Prostate gland (tissue), 2 donors: Measurements from ENCODE around the gene RGS14. TPM values are rescaled to one million over a fixed set of nuclear protein-coding genes. Genes with fewer than 3 reads are reported as not detected.

Experiments used
- DNase-seq: peaks from one replicate; pipeline ENCODE4 v3.0.0-alpha.2; 2019; ENCODE audit warnings: low spot score
- H3K27ac ChIP-seq, 2 donors: fragments of 200-600 bp; sonication (generic); 2 replicates each; pipeline ENCODE4 v1.5.1; 2017 to 2019
- H3K27me3 ChIP-seq: fragments of 200-600 bp; sonication (generic); replicated peaks from 2 replicates; pipeline ENCODE4 v1.5.1; 2019; ENCODE audit not compliant: insufficient read depth
- H3K36me3 ChIP-seq, 2 donors: fragments of 200-600 bp; sonication (generic); 1 replicate in 1 of 2; 2 replicates in 1 of 2; pipeline versions ENCODE4 v1.5.1 to v1.8.1; 2017 to 2019
- H3K4me1 ChIP-seq: fragments of 200-600 bp; sonication (generic); replicated peaks from 2 replicates; pipeline ENCODE4 v1.5.1; 2019
- H3K4me3 ChIP-seq, 2 donors: fragments of 200-600 bp; sonication (generic); 2 replicates each; pipeline ENCODE4 v1.5.1; 2017 to 2019
- H3K9me3 ChIP-seq: fragments of 200-600 bp; sonication (generic); 2 replicates; pipeline ENCODE4 v1.5.1; 2017
- CTCF ChIP-seq, 4 experiments: fragments of 200-600 bp in 2 of 4; fragments of 450-650 bp in 2 of 4; sonication (generic) in 2 of 4; IDR thresholded peaks; 1 replicate in 3 of 4; 2 replicates in 1 of 4; pipeline ENCODE4 v1.5.1; 2016 to 2019; ENCODE audit warnings: antibody characterized with exemption in 4 of 4, mild to moderate bottlenecking in 2 of 4, moderate library complexity in 2 of 4
- POLR2A ChIP-seq: fragments of 450-650 bp; IDR thresholded peaks from one replicate; pipeline ENCODE4 v1.6.1; 2016; ENCODE audit warnings: antibody characterized with exemption, mild to moderate bottlenecking
- POLR2AphosphoS5 ChIP-seq: sonication (generic); formaldehyde crosslinking; IDR thresholded peaks from one replicate; pipeline ENCODE4 v1.6.1; 2017; ENCODE audit warnings: antibody characterized with exemption
- WGBS: methylation state at CpG from one replicate; pipeline ENCODE4 v1.1.5; 2018; 5-methylcytosine and 5-hydroxymethylcytosine counted together
- intact Hi-C: fragments of 100-400 bp; cut with DNase I; formaldehyde crosslinking; loops from one replicate; pipeline ENCODE4 v1.14.2; 2022
- total RNA-seq, 2 donors: library from RNA; depleted of rRNA; stranded (reverse); fragments of >200 nt; gene quantifications; one replicate each; pipeline ENCODE4 v1.1.0, GENCODE V29; 2016

The RGS14 gene
- total RNA-seq, 2 donors from 2014 or later: 13.3 to 24.2 TPM

GRCh38 chr5:177334781-177335700 lies 22.7 kb upstream of the RGS14 start:
- H3K36me3 ChIP-seq: peaks cover 6 to 35% of the 10 kb centered on the region in 2 donors
- no peak overlapping the region for H3K27ac ChIP-seq
- intact Hi-C loops: no loop called here
- no peaks in the 10 kb centered on the region for H3K27me3 ChIP-seq
- no peaks in the 10 kb centered on the region for H3K4me1 ChIP-seq
- DNase-seq: no peak
- 84% methylated on average over 21 of the region's 21 CpGs for WGBS
- H3K9me3 ChIP-seq: no peaks in the 10 kb centered on the region
- no peak for TF ChIP-seq CTCF (IDR thresholded peaks at IDR 0.05)
- no peak for TF ChIP-seq POLR2AphosphoS5
- TF ChIP-seq POLR2A: no peak
- no peak overlapping the region for H3K4me3 ChIP-seq

GRCh38 chr5:177335701-177336065 lies 22.0 kb upstream of the RGS14 start:
- Histone ChIP-seq H3K4me1 (no peaks in the 10 kb centered on the region), H3K27me3 (no peaks in the 10 kb centered on the region), H3K27ac (no peak overlapping the region), H3K4me3 (no peak overlapping the region), H3K36me3 (peaks cover 6 to 35% of the 10 kb centered on the region in 2 donors), H3K9me3 (no peaks in the 10 kb centered on the region)
- DNase-seq: no peak
- 95% methylated on average over 7 of the region's 7 CpGs for WGBS
- intact Hi-C loops: no loop called here
- no peak for TF ChIP-seq CTCF (IDR thresholded peaks at IDR 0.05)
- TF ChIP-seq POLR2A: no peak
- no peak for TF ChIP-seq POLR2AphosphoS5

- Histone ChIP-seq H3K4me3 (no peak overlapping the region), H3K27ac (no peak overlapping the region), H3K4me1 (no peaks in the 10 kb centered on the region), H3K36me3 (peaks cover 6 to 35% of the 10 kb centered on the region in 2 donors), H3K9me3 (no peaks in the 10 kb centered on the region), H3K27me3 (no peaks in the 10 kb centered on the region)
- no peak for DNase-seq
- intact Hi-C loops: no loop called here
- no peak for TF ChIP-seq CTCF (IDR thresholded peaks at IDR 0.05)
- no peak for TF ChIP-seq POLR2A
- no peak for TF ChIP-seq POLR2AphosphoS5
- 63% methylated on average over 12 of the region's 12 CpGs for WGBS
Measured at GRCh38 chr5:177336112-177336511, 21.6 kb upstream of the RGS14 start.

GRCh38 chr5:177336603-177337494 lies 20.9 kb upstream of the RGS14 start:
- Histone ChIP-seq H3K4me3 (no peak overlapping the region), H3K9me3 (no peaks in the 10 kb centered on the region), H3K27ac (no peak overlapping the region), H3K36me3 (peaks cover 6 to 32% of the 10 kb centered on the region in 2 donors), H3K27me3 (no peaks in the 10 kb centered on the region), H3K4me1 (no peaks in the 10 kb centered on the region)
- TF ChIP-seq CTCF (IDR thresholded peaks at IDR 0.05) (no peak), POLR2A (no peak), POLR2AphosphoS5 (no peak)
- WGBS: 92% methylated on average over 33 of the region's 36 CpGs
- intact Hi-C loops: no loop called here
- DNase-seq: no peak
